Measurements from ENCODE around the gene SHLD1.
A peak's percentile ranks its signal among the peaks of the same experiment; 100 is the strongest.
"Not testable (repeated sequence)": the region's sequence is repeated elsewhere in the genome, so short reads cannot be mapped to it uniquely, and the experiment has no call there.

Gene SHLD1

GRCh38 chr20:5749952-5750779, at the start of gene SHLD1:
Gene SHLD1, plus strand, starts transcription at chr20:5750401. Its CDS starts 22,465 bp downstream, at chr20:5772866.
- DNase-seq: peak; percentile 53 to 77

DNA sequence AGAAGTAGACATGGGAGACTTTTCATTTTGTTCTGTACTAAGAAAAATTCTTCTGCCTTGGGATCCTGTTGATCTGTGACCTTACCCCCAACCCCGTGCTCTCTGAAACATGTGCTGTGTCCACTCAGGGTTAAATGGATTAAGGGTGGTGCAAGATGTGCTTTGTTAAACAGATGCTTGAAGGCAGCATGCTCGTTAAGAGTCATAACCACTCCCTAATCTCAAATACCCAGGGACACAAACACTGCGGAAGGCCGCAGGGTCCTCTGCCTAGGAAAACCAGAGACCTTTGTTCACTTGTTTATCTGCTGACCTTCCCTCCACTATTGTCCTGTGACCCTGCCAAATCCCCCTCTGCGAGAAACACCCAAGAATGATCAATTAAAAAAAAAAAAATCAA, 47.9 kb upstream of the SHLD1 start:
- not testable (repeated sequence) for DNase-seq

GRCh38 chr20:5703681-5704101, 46.5 kb upstream of the SHLD1 start:
- no peak for DNase-seq

DNA sequence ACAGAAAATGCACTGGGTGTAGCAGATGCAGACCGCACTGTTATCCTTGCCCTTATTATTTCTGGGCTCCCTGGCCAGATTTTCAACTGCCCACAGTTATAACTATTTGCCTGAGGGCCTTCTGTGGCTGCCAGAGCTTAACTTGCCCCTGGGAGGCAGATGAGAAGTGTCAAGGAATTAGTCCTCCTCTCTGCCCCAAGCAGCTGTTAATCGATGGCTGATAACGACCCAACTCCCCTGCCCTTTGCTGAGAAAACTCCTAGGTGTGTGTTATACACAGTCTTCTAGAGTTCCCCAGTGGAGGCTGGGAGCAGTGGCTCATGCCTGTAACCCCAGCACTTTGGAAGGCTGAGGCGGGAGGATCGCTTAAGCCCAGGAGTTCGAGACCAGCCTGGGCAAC, 44.4 kb upstream of the SHLD1 start:
- DNase-seq: no peak

DNA sequence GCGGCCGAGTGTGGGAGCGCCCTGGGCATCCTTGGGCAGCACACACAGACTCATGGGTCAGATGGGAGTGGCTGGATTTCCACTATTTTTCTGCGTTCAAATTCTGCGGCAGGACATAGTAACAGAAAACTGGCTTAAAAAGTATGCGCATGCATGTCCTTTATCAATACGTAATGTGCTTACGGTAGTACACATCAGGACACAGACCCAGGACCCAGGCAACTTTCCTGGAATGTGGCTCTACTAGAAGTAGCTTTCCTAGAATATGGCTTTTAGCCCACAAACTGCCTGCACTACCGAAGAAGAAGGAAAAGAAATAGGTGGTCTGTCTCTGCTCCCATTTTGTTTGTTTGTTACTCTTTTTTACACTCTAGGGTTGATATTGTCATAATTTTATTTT, 43.4 kb upstream of the SHLD1 start:
- DNase-seq: no peak

DNA sequence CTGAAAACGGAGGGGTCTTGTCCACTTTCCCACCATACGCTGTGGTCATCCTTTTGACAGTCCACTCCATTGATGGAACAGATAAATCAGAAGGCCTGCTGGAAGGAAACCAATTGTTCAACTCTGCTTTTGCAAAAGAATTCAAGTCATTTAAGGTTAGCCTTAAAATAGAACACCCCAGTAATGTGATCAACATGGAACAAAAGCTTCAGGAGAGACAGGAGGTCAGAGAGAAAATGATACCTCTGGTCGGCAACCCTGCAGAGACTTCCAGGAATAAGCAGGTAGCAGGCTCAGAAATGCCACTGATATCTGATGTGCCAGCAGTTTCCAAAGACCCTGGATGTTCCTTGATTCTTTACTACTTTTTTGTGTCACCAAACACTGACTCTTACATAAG, 39.6 kb upstream of the SHLD1 start:
- DNase-seq: no peak

GRCh38 chr20:5714261-5715041, 35.8 kb upstream of the SHLD1 start:
- peak in 1 of 2 donors; percentile 60 for DNase-seq

DNA sequence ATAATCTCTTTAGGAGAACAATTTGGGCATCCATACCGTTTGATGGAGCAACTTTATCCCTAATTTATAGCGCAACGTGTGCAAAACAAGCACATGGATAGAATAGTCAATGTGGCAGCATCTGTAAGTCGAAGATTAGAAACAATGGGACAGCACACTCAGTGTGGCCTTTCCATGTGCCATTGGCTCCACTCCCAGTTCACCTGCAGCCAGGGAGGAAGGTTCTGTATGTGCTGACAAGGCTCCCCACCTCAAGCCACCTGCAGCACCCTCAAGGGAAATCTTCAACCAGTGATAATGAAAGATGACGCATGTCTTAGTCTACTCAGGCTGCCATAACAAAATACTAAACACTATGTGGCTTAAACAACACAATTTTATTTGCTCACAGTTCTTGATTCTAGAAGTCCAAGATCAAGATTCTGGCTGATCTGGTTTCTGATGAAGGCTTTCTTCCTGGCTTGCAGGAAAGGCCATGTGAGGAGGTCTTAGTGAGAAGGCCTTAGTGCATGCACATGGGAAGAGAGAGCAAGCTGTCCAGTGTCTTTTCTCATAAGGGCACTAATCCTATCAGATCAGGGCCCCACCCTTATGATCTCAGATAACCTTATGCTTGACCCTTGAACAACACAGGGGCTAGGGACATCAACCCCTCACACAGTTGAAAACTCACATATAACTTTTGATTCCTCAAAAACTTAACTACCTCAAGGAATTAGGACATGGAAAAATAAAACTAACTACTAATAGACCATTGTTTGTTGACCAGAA, 34.9 kb upstream of the SHLD1 start:
- no peak for DNase-seq

DNA sequence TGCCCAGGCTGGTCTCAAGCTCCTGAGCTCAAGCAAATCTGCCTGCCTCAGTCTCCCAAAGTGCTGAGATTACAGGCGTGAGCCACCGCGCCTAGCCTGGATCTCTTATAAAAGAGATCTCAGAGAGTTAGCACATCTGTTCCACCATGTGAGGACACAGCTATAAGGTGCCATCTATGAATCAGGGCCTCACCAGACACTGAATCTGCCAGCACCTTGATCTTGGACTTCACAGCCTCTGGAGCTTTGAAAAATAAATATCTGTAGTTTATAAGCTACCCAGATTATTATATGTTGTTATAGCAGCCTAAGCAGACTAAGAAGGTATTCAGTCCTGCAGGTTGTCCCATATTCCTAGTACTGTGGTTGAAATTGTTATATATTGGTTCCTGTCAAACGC, 33.2 kb upstream of the SHLD1 start:
- DNase-seq: no peak

- no peak for DNase-seq
Observed at GRCh38 chr20:5718896-5719595, 31.2 kb upstream of the SHLD1 start.

DNA sequence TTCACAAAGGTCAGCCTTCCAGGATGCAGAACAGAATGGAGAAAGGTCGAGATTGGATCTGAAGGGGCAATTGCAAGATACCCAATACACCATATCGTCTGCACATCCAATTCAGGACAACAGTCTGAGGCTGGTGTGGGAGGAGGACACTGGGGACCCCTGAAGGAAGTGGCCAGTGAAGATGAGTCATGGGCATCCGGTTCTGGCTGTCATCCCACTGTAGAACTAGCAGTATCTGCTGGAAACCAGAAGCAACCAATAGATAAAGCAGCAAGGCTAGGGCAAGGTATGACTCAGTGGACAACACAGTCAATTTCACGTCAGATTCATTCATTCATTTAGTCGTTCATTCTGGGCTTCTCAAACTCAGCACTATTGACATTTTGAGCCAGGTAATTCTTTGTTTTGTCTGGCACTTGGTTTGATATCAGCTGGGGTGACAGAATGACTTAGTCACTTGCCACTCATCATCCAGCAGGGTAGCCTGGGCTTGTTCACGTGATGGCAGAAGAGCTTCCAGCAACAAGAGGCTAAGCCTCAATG, 30.3 kb upstream of the SHLD1 start:
- no peak for DNase-seq

DNA sequence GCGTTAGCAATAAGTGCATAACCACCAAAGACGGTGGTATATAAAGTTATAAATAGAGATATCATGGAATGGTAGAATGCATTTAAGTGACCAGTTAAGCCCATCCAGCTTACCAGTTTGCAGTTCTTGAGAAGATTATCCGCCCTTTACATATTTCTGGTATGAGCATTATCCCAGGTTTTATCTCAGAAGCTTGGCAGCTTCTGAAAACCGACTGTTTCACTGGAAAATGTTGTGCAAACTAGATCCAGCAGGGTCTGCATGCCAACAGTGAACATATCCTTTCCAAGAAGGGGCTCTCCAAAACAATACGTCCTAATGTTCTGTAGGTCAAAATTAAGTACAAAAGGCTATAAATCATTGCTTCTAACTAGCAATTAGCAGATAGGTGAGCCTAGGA, 29.5 kb upstream of the SHLD1 start:
- no peak for DNase-seq

DNA sequence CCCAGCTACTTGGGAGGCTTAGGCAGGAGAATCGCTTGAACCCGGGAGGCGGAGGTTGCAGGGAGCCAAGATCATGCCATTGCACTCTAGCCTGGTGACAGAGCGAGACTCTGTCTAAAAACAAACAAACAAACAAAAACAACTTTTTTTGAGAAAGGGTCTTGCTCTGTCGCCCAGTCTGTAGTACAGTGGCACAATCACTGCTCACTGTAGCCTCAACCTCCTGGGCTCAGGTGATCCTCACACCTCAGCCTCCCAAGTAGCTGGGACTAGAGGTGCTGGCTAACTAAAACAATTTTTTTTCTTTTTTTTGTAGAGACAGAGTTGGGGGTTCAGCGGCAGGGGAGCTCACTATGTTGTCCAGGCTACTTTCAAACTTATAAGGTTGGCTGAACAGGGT, 28.8 kb upstream of the SHLD1 start:
- not testable (repeated sequence) for DNase-seq

GRCh38 chr20:5722927-5723326, 27.3 kb upstream of the SHLD1 start:
- no peak for DNase-seq

- DNase-seq: not testable (repeated sequence)
Observed at GRCh38 chr20:5725183-5725463, 25.1 kb upstream of the SHLD1 start.

DNA sequence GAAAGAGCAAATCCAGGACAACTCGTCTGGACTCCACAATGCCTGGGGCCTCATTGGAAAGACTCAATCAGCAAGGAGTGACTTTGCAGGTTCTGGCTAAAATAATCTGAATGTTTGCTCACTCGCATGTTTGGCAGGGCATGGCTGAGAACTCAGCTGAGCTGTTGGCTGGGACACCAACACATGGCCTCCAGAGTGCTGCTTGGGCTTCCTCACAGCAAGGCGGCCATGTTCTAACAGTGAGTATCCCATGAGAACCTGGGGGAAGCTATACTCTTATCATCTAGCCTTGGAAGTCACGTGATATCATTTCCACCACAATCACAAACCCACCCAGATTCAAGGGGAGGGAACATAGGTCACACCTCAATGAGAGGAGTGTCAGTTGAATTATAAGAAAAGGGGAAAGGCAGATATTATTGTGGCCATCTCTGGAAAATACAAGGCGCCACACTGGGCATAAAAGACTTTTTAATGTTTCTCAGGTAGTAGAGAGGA, 23.1 kb upstream of the SHLD1 start:
- DNase-seq: no peak

DNA sequence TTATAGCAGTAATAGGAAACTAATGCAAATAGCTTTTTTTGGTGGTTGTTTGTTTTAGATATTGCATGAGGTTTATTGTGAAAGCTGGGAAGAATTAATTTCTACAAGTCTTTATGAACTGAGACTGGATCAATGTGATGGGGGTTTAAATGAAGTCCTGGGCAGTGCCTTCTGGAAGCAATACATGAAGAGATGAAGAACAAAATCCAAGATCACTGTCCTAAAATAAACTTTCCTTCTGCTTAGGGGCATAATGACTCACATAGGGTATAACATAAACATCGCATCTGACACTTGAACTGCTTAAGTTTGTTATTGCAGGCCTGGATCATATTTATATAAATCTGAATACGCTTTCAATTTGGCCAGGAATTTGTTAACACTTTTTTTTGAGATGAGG, 20.9 kb upstream of the SHLD1 start:
- DNase-seq: no peak

GRCh38 chr20:5730131-5730530, 20.1 kb upstream of the SHLD1 start:
- no peak for DNase-seq

DNA sequence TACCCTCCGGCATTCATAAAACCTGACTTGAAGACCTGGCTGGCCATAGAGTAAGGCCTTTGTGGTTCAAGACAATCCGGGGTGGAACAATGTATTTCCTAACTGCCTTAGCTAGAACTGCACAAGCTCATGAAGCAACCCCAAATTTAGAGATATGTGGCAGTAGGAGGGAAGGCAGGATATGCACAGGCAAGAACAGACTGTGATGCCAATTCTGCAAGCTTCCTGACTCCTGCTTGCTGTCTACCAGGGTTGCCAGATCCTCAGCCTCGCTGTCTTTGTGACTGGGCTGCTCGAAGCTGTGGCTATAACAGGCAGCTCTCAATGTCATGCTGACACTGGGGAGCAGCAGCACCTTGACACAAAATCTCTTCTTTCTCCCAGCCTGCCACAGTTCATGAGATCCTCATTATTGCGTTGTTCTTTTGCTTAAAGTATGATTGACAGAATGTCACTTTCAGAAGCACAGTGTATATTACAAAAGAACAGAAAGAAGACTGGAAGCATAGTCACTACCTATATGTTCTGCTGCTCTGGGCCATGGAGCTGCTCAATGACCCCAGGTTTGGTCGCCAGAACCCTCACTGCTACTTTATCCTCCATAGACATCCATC, 18.3 kb upstream of the SHLD1 start:
- DNase-seq: no peak

DNA sequence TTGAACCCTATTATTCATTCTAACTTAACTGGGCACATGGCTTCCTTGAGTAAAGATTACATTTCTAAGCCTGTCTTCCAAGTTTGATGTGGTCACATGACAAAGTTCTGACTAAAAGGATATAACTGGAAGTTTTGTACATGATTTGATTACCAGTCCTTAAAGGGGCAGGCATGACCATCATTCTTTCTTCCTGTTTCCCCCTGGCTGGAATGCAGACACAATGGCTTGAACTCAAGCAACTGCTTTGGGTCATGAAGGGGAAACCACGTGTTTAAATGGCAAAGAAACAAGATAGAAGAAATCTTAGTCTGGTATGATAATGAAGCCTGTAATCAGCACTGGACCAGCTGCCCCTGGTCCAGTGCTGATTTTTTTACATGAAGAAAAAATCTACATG, 15.6 kb upstream of the SHLD1 start:
- DNase-seq: no peak

GRCh38 chr20:5735845-5736510, 14.2 kb upstream of the SHLD1 start:
- no peak for DNase-seq

DNA sequence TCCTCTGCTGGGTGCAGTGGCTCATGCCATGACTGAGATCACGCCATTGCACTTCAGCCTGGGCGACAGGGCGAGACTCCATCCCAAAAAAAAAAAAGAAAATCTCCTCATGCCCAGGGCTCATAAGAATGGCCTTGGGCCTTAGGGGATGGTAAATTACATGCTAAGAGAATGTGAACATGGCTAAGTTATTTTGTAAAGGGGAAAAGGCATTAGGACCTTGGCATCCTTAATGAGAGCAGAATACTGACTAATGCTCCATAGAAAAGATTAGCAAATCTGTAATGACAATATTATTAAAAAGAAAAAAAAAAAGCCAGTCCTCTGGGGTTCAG, 12.6 kb upstream of the SHLD1 start:
- DNase-seq: no peak

All from bone marrow (tissue), 2 donors.